Measurements from ENCODE around the gene ADARB2.

ADARB2 gene

GRCh38 chr10:1739751-1740150, 2.4 kb upstream of the ADARB2 start:
- TF ChIP-seq FOXP2 (optimal IDR thresholded peaks at IDR 0.05; ENCODE audit: borderline replicate concordance, extremely low read depth, extremely low read length, insufficient read depth): no peak
- no peak for TF ChIP-seq SIN3A (IDR thresholded peaks at IDR 0.05; ENCODE audit: borderline replicate concordance, insufficient read depth, low read length)
- no peak for TF ChIP-seq POLR2AphosphoS5 (IDR thresholded peaks at IDR 0.05; ENCODE audit: low read depth, low read length)
- TF ChIP-seq, protein P1, sequence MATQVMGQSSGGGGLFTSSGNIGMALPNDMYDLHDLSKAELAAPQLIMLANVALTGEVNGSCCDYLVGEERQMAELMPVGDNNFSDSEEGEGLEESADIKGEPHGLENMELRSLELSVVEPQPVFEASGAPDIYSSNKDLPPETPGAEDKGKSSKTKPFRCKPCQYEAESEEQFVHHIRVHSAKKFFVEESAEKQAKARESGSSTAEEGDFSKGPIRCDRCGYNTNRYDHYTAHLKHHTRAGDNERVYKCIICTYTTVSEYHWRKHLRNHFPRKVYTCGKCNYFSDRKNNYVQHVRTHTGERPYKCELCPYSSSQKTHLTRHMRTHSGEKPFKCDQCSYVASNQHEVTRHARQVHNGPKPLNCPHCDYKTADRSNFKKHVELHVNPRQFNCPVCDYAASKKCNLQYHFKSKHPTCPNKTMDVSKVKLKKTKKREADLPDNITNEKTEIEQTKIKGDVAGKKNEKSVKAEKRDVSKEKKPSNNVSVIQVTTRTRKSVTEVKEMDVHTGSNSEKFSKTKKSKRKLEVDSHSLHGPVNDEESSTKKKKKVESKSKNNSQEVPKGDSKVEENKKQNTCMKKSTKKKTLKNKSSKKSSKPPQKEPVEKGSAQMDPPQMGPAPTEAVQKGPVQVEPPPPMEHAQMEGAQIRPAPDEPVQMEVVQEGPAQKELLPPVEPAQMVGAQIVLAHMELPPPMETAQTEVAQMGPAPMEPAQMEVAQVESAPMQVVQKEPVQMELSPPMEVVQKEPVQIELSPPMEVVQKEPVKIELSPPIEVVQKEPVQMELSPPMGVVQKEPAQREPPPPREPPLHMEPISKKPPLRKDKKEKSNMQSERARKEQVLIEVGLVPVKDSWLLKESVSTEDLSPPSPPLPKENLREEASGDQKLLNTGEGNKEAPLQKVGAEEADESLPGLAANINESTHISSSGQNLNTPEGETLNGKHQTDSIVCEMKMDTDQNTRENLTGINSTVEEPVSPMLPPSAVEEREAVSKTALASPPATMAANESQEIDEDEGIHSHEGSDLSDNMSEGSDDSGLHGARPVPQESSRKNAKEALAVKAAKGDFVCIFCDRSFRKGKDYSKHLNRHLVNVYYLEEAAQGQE (IDR thresholded peaks at IDR 0.05; ENCODE audit: insufficient read depth in 1 of 2, low read depth in 2 of 2, low read length in 2 of 2): no peak
- TF ChIP-seq TAF1 (IDR thresholded peaks at IDR 0.05; ENCODE audit: borderline replicate concordance, insufficient read depth, low read length): no peak

DNA sequence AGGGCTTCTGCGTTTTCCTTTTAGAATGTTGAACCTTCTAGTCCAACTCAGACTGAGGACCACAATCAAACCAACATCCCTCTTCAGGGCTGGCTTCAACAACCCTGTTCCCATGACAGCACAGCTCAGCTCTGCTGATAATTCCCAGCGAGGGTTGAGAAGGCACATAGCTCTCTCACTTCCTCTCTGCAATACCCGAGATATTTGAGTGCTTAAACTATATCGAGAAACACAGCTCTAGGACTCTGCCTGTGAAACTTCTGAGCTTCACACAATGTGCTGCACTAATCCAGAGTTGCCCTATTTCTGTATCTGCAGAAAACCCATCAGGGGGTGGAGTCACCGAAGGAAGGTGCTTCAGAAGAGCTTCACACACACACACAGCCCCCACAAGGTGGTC, 1.6 kb upstream of the ADARB2 start:
- TF ChIP-seq SIN3A (IDR thresholded peaks at IDR 0.05; ENCODE audit: borderline replicate concordance, insufficient read depth, low read length) (no peak), FOXP2 (optimal IDR thresholded peaks at IDR 0.05; ENCODE audit: borderline replicate concordance, extremely low read depth, extremely low read length, insufficient read depth) (no peak), TAF1 (IDR thresholded peaks at IDR 0.05; ENCODE audit: borderline replicate concordance, insufficient read depth, low read length) (no peak), POLR2AphosphoS5 (IDR thresholded peaks at IDR 0.05; ENCODE audit: low read depth, low read length) (no peak)
- TF ChIP-seq, protein P1 (IDR thresholded peaks at IDR 0.05; ENCODE audit: insufficient read depth in 1 of 2, low read depth in 2 of 2, low read length in 2 of 2): no peak

GRCh38 chr10:1736972-1737221, 428 bp downstream of the ADARB2 start:
- TF ChIP-seq FOXP2 (optimal IDR thresholded peaks at IDR 0.05; ENCODE audit: borderline replicate concordance, extremely low read depth, extremely low read length, insufficient read depth): no peak

- TF ChIP-seq FOXP2 (optimal IDR thresholded peaks at IDR 0.05; ENCODE audit: borderline replicate concordance, extremely low read depth, extremely low read length, insufficient read depth): no peak
- no peak for TF ChIP-seq POLR2AphosphoS5 (IDR thresholded peaks at IDR 0.05; ENCODE audit: low read depth, low read length)
- no peak for TF ChIP-seq SIN3A (IDR thresholded peaks at IDR 0.05; ENCODE audit: borderline replicate concordance, insufficient read depth, low read length)
- no peak for TF ChIP-seq TAF1 (IDR thresholded peaks at IDR 0.05; ENCODE audit: borderline replicate concordance, insufficient read depth, low read length)
- TF ChIP-seq, protein P1 (IDR thresholded peaks at IDR 0.05; ENCODE audit: insufficient read depth in 1 of 2, low read depth in 2 of 2, low read length in 2 of 2): no peak
Measured at GRCh38 chr10:1736144-1736971, 967 bp downstream of the ADARB2 start.

DNA sequence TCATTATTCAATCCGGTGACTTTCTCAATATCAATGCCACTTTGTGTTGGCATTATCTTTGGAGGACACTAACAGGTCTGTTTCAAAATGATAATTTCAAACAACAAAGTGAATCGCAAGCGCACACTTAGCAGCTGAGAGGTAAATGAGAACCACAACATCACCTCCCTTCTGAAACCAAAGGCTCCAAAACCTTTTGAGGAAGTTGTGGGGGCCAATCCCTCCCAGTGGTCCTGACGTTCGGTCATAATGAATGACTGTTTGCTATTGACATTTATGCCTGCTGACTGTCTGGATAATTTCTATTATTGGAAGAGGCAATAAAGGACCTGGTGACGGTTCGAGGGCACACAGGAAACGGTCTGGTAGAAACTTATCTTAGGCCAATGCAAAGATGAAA, 1.8 kb downstream of the ADARB2 start:
- TF ChIP-seq FOXP2 (optimal IDR thresholded peaks at IDR 0.05; ENCODE audit: borderline replicate concordance, extremely low read depth, extremely low read length, insufficient read depth): no peak
- TF ChIP-seq, protein P1 (IDR thresholded peaks at IDR 0.05; ENCODE audit: insufficient read depth in 1 of 2, low read depth in 2 of 2, low read length in 2 of 2): no peak
- TF ChIP-seq POLR2AphosphoS5 (IDR thresholded peaks at IDR 0.05; ENCODE audit: low read depth, low read length): no peak
- TF ChIP-seq TAF1 (IDR thresholded peaks at IDR 0.05; ENCODE audit: borderline replicate concordance, insufficient read depth, low read length): no peak
- no peak for TF ChIP-seq SIN3A (IDR thresholded peaks at IDR 0.05; ENCODE audit: borderline replicate concordance, insufficient read depth, low read length)
